MG63 (cell line): Measurements from ENCODE around the gene AOAH. TPM values are rescaled to one million over a fixed set of nuclear protein-coding genes. Genes with fewer than 3 reads are reported as not detected.

Experiments used
- DNase-seq: peaks from one replicate; pipeline ENCODE4 v3.0.0-alpha.2; 2020
- H3K27me3 ChIP-seq: fragments of 250-450 bp; sonication (Bioruptor Pico); 2 replicates; pipeline ENCODE4 v1.5.1; 2020; ENCODE audit warnings: mild to moderate bottlenecking, moderate library complexity
- H3K36me3 ChIP-seq: fragments of 250-450 bp; sonication (Bioruptor Pico); 2 replicates; pipeline ENCODE4 v1.5.1; 2020; ENCODE audit warnings: mild to moderate bottlenecking, moderate library complexity
- H3K4me3 ChIP-seq: fragments of 250-450 bp; sonication (Bioruptor Pico); 2 replicates; pipeline ENCODE4 v1.5.1; 2020; ENCODE audit warnings: mild to moderate bottlenecking, moderate library complexity
- H3K9me3 ChIP-seq: fragments of 250-450 bp; sonication (Bioruptor Pico); 2 replicates; pipeline ENCODE4 v1.5.1; 2020; ENCODE audit warnings: mild to moderate bottlenecking, moderate library complexity
- total RNA-seq: library from RNA; depleted of rRNA; stranded (reverse); fragments of >200 nt; shearing (Covaris generic); gene quantifications from 2 replicates; pipeline ENCODE4 v1.2.3, GENCODE V29; 2014; ENCODE audit warnings: low replicate concordance

Gene AOAH
- total RNA-seq, 1 experiment from 2014 or later, result not detected

GRCh38 chr7:36575832-36576231 is 148.5 kb downstream of the AOAH start:
- Histone ChIP-seq H3K36me3 (no peaks in the 10 kb centered on the region), H3K4me3 (no peak overlapping the region), H3K9me3 (no peaks in the 10 kb centered on the region), H3K27me3 (no peaks in the 10 kb centered on the region)
- DNase-seq, result no peak

GRCh38 chr7:36573066-36573465 is 151.2 kb downstream of the AOAH start:
- DNase-seq, result no peak
- Histone ChIP-seq H3K9me3 (no peaks in the 10 kb centered on the region), H3K27me3 (no peaks in the 10 kb centered on the region), H3K4me3 (no peak overlapping the region), H3K36me3 (no peaks in the 10 kb centered on the region)

- no peak for DNase-seq
- H3K9me3 ChIP-seq, result no peaks in the 10 kb centered on the region
- H3K27me3 ChIP-seq, result no peaks in the 10 kb centered on the region
- H3K4me3 ChIP-seq, result no peak overlapping the region
- H3K36me3 ChIP-seq, result no peaks in the 10 kb centered on the region
Observed at GRCh38 chr7:36571190-36571560, 153.1 kb downstream of the AOAH start.

GRCh38 chr7:36570528-36571189 is 153.6 kb downstream of the AOAH start:
- H3K4me3 ChIP-seq, result no peak overlapping the region
- peak; percentile 2 for DNase-seq

GRCh38 chr7:36568452-36568849 is 155.8 kb downstream of the AOAH start:
- Histone ChIP-seq H3K9me3 (no peaks in the 10 kb centered on the region), H3K36me3 (no peaks in the 10 kb centered on the region), H3K4me3 (no peak overlapping the region), H3K27me3 (no peaks in the 10 kb centered on the region)
- no peak for DNase-seq

More at GRCh38 chr7:36570528-36571189, 153.6 kb downstream of the AOAH start:
- no peaks in the 10 kb centered on the region for H3K27me3 ChIP-seq
- no peaks in the 10 kb centered on the region for H3K9me3 ChIP-seq
- no peaks in the 10 kb centered on the region for H3K36me3 ChIP-seq

GRCh38 chr7:36567699-36568451 is 156.4 kb downstream of the AOAH start:
- DNase-seq, result no peak
- H3K9me3 ChIP-seq, result no peaks in the 10 kb centered on the region
- no peak overlapping the region for H3K4me3 ChIP-seq
- no peaks in the 10 kb centered on the region for H3K36me3 ChIP-seq
- H3K27me3 ChIP-seq, result no peaks in the 10 kb centered on the region

- no peak for DNase-seq
- no peaks in the 10 kb centered on the region for H3K9me3 ChIP-seq
- H3K4me3 ChIP-seq, result no peak overlapping the region
- no peaks in the 10 kb centered on the region for H3K27me3 ChIP-seq
- H3K36me3 ChIP-seq, result no peaks in the 10 kb centered on the region
Observed at GRCh38 chr7:36565792-36566356, 158.4 kb downstream of the AOAH start.

- no peak overlapping the region for H3K4me3 ChIP-seq
- no peak for DNase-seq
- H3K36me3 ChIP-seq, result no peaks in the 10 kb centered on the region
- H3K9me3 ChIP-seq, result peaks cover 1% of the 10 kb centered on the region; the same call in 1 of the 2 replicates
- H3K27me3 ChIP-seq, result no peaks in the 10 kb centered on the region
Observed at GRCh38 chr7:36564489-36564888, 159.8 kb downstream of the AOAH start.

GRCh38 chr7:36563706-36564327 is 160.5 kb downstream of the AOAH start:
- H3K27me3 ChIP-seq, result no peaks in the 10 kb centered on the region
- no peak overlapping the region for H3K4me3 ChIP-seq
- H3K9me3 ChIP-seq, result peaks cover 2% of the 10 kb centered on the region; the same call in 1 of the 2 replicates
- H3K36me3 ChIP-seq, result no peaks in the 10 kb centered on the region
- peak; percentile 9 for DNase-seq

- no peaks in the 10 kb centered on the region for H3K36me3 ChIP-seq
- no peaks in the 10 kb centered on the region for H3K27me3 ChIP-seq
- no peak overlapping the region for H3K4me3 ChIP-seq
- H3K9me3 ChIP-seq, result peaks cover 2% of the 10 kb centered on the region; the same call in 1 of the 2 replicates
- DNase-seq, result no peak
Observed at GRCh38 chr7:36562121-36562520, 162.2 kb downstream of the AOAH start.

GRCh38 chr7:36549029-36549428 is 175.3 kb downstream of the AOAH start:
- no peak for DNase-seq
- no peaks in the 10 kb centered on the region for H3K9me3 ChIP-seq
- no peaks in the 10 kb centered on the region for H3K27me3 ChIP-seq
- no peak overlapping the region for H3K4me3 ChIP-seq
- H3K36me3 ChIP-seq, result no peaks in the 10 kb centered on the region

GRCh38 chr7:36547416-36547815 is 176.9 kb downstream of the AOAH start:
- Histone ChIP-seq H3K27me3 (no peaks in the 10 kb centered on the region), H3K9me3 (no peaks in the 10 kb centered on the region), H3K4me3 (no peak overlapping the region), H3K36me3 (no peaks in the 10 kb centered on the region)
- no peak for DNase-seq

GRCh38 chr7:36546331-36546730 is 178.0 kb downstream of the AOAH start:
- Histone ChIP-seq H3K4me3 (no peak overlapping the region), H3K9me3 (no peaks in the 10 kb centered on the region), H3K27me3 (no peaks in the 10 kb centered on the region), H3K36me3 (no peaks in the 10 kb centered on the region)
- no peak for DNase-seq

- DNase-seq, result no peak
- Histone ChIP-seq H3K4me3 (no peak overlapping the region), H3K36me3 (no peaks in the 10 kb centered on the region), H3K9me3 (no peaks in the 10 kb centered on the region), H3K27me3 (no peaks in the 10 kb centered on the region)
Observed at GRCh38 chr7:36545291-36545690, 179.0 kb downstream of the AOAH start.

GRCh38 chr7:36538126-36538525 is 186.2 kb downstream of the AOAH start:
- Histone ChIP-seq H3K4me3 (no peak overlapping the region), H3K9me3 (no peaks in the 10 kb centered on the region), H3K36me3 (no peaks in the 10 kb centered on the region), H3K27me3 (no peaks in the 10 kb centered on the region)
- DNase-seq, result no peak

GRCh38 chr7:36535866-36536664 is 188.2 kb downstream of the AOAH start:
- peak; percentile 96 for DNase-seq
- no peaks in the 10 kb centered on the region for H3K9me3 ChIP-seq
- H3K36me3 ChIP-seq, result no peaks in the 10 kb centered on the region
- no peaks in the 10 kb centered on the region for H3K27me3 ChIP-seq
- no peak overlapping the region for H3K4me3 ChIP-seq

GRCh38 chr7:36533717-36534116 is 190.6 kb downstream of the AOAH start:
- no peak for DNase-seq
- Histone ChIP-seq H3K27me3 (no peaks in the 10 kb centered on the region), H3K4me3 (no peak overlapping the region), H3K9me3 (no peaks in the 10 kb centered on the region), H3K36me3 (no peaks in the 10 kb centered on the region)
